Keratinocyte (primary cell): ENCODE measurements around the gene CCDC157. TPM values are rescaled to one million over a fixed set of nuclear protein-coding genes. Genes with fewer than 3 reads are reported as not detected.

Source experiments
- DNase-seq: peaks from one replicate; pipeline ENCODE4 v3.0.0-alpha.2; 2011; ENCODE audit warnings: low read depth, missing footprints, low spot score
- FAIRE-seq: peaks from 2 replicates; lab custom pipeline; 2011; peaks lifted over from hg19 to GRCh38; lab: Jason Lieb, UNC
- H2AFZ ChIP-seq: 2 replicates; pipeline ENCODE4 v1.6.0; 2012; ENCODE audit warnings: low read length, control low read depth, inconsistent platforms; ENCODE audit not compliant: control insufficient read depth
- H3K27ac ChIP-seq: 2 replicates; pipeline ENCODE4 v1.5.1; 2011; ENCODE audit warnings: low read length; ENCODE audit not compliant: control insufficient read depth, insufficient read depth
- H3K27me3 ChIP-seq: 3 replicates; pipeline ENCODE4 v1.6.0; 2011; ENCODE audit warnings: low read length; ENCODE audit not compliant: control insufficient read depth, insufficient read depth; ENCODE audit errors: extremely low read depth
- H3K36me3 ChIP-seq, 2 experiments: 2 replicates in 1 of 2; 3 replicates in 1 of 2; pipeline ENCODE4 v1.5.1; 2011; ENCODE audit warnings: low read length in 2 of 2, mild to moderate bottlenecking in 1 of 2; ENCODE audit not compliant: control insufficient read depth in 2 of 2, insufficient read depth in 2 of 2; ENCODE audit errors: extremely low read depth in 1 of 2
- H3K4me1 ChIP-seq: 3 replicates; pipeline ENCODE4 v1.5.1; 2011; ENCODE audit warnings: low read length; ENCODE audit not compliant: control insufficient read depth, insufficient read depth; ENCODE audit errors: extremely low read depth
- H3K4me2 ChIP-seq: 3 replicates; pipeline ENCODE4 v1.6.0; 2011; ENCODE audit warnings: low read depth, low read length; ENCODE audit not compliant: control insufficient read depth, insufficient read depth; ENCODE audit errors: extremely low read depth
- H3K4me3 ChIP-seq, 3 experiments: fragments of 200-600 bp in 1 of 3; sonication (generic) in 1 of 3; 2 replicates in 2 of 3; 3 replicates in 1 of 3; pipeline ENCODE4 v1.5.1; 2011 to 2016; ENCODE audit warnings: low read length in 3 of 3, mild to moderate bottlenecking in 3 of 3, control low read depth in 2 of 3, inconsistent platforms in 1 of 3, low read depth in 1 of 3, mixed read lengths in 1 of 3, mixed run types in 1 of 3, moderate library complexity in 1 of 3; ENCODE audit not compliant: control insufficient read depth in 2 of 3, insufficient read depth in 2 of 3; ENCODE audit errors: extremely low read depth in 1 of 3
- H3K79me2 ChIP-seq: 2 replicates; pipeline ENCODE4 v1.6.0; 2012; ENCODE audit warnings: low read length; ENCODE audit not compliant: control insufficient read depth, insufficient read depth
- H3K9ac ChIP-seq: 3 replicates; pipeline ENCODE4 v1.6.0; 2011; ENCODE audit warnings: low read length; ENCODE audit not compliant: control insufficient read depth, insufficient read depth; ENCODE audit errors: extremely low read depth
- H3K9me1 ChIP-seq: 3 replicates; pipeline ENCODE4 v1.6.0; 2011; ENCODE audit warnings: low read length; ENCODE audit not compliant: control insufficient read depth, insufficient read depth; ENCODE audit errors: extremely low read depth
- H3K9me3 ChIP-seq: 2 replicates; pipeline ENCODE4 v1.5.1; 2012; ENCODE audit warnings: low read depth, low read length; ENCODE audit not compliant: control insufficient read depth
- H4K20me1 ChIP-seq: 3 replicates; pipeline ENCODE4 v1.6.0; 2011; ENCODE audit warnings: low read length; ENCODE audit not compliant: control insufficient read depth, insufficient read depth; ENCODE audit errors: extremely low read depth
- CTCF ChIP-seq, 3 experiments: IDR thresholded peaks in 1 of 3; conservative IDR thresholded peaks in 1 of 3; optimal IDR thresholded peaks in 1 of 3; 2 replicates in 2 of 3; 3 replicates in 1 of 3; pipeline versions ENCODE3 to v1.5.1; 2011; ENCODE audit warnings: low read length in 3 of 3, mild to moderate bottlenecking in 3 of 3, moderate library complexity in 2 of 3, control low read depth in 1 of 3, inconsistent platforms in 1 of 3; ENCODE audit not compliant: insufficient read depth in 2 of 3; ENCODE audit errors: extremely low read depth in 1 of 3
- EZH2 ChIP-seq: IDR thresholded peaks from one replicate; pipeline ENCODE4 v1.6.1; 2012; ENCODE audit warnings: inconsistent platforms, mild to moderate bottlenecking, low read length, moderate library complexity
- dilution Hi-C: fragments of 300-500 bp; cut with MboI; formaldehyde crosslinking; loops from one replicate; pipeline ENCODE4 v1.7.0; 2020; ENCODE audit warnings: low sequenced_read_pairs; ENCODE audit not compliant: extremely low pct_ligation_motif_present
- polyA plus RNA-seq, 5 experiments: library from polyadenylated mRNA; depleted of rRNA in 3 of 5; stranded (reverse) in 3 of 5; stranded (forward) in 1 of 5; unstranded in 1 of 5; fragments of >200 nt; gene quantifications; 1 replicate in 1 of 5; 2 replicates in 3 of 5; 3 replicates in 1 of 5; pipeline versions ENCODE4 v1.2.1 to v1.2.3, GENCODE V29; 2011 to 2012; ENCODE audit warnings: missing spikeins in 2 of 5, low read depth in 1 of 5, low replicate concordance in 1 of 5

Gene CCDC157
- polyA plus RNA-seq, 1 donor (not counting 4 experiments of a cell fraction or from before 2014, with no cell fraction given) = 1.3 TPM

DNA sequence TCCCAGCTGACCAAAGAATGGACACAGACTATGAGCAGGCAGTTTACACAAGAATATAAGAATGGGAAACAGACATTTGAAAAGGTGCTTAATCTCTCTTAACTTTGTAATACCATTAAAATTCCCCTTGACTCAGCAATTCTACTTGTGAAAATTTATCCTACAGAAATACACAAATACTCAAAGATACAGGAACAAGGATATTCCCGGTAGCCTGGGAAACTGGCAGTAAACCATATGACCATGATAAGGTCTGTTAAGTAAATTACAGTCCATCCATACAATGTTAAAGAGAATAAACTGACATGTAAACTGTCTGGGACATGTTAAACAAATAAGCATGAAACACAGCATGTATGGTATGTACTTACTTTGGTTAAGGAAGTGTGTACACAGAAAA, 60.0 kb downstream of the CCDC157 start:
- FAIRE-seq (no peak), DNase-seq (no peak)
- dilution Hi-C loops = no loop called here
- Histone ChIP-seq H3K27me3 (no peaks in the 10 kb centered on the region), H4K20me1 (no peaks in the 10 kb centered on the region), H3K4me3 (no peak overlapping the region), H3K36me3 (peaks cover 37 to 63% of the 10 kb centered on the region in 2 experiments), H3K9me3 (no peaks in the 10 kb centered on the region), H3K4me1 (peaks cover 48% of the 10 kb centered on the region), H3K79me2 (peaks cover 3% of the 10 kb centered on the region), H3K9ac (no peak overlapping the region), H3K4me2 (no peak overlapping the region), H3K27ac (peak overlapping the region; percentile 6), H3K9me1 (no peaks in the 10 kb centered on the region), H2AFZ (no peak overlapping the region)
- no peak for TF ChIP-seq EZH2
- TF ChIP-seq CTCF (optimal IDR thresholded peaks at IDR 0.05 in 1 of 3, IDR thresholded peaks at IDR 0.05 in 1 of 3, conservative IDR thresholded peaks at IDR 0.05 in 1 of 3; ENCODE audit: extremely low read depth in 1 of 3, insufficient read depth in 2 of 3, low read length in 3 of 3) = no peak

- dilution Hi-C loops = no loop called here
- no peak for DNase-seq
- peak; percentile 73 for FAIRE-seq
- Histone ChIP-seq H3K9me3 (no peaks in the 10 kb centered on the region), H3K79me2 (no peaks in the 10 kb centered on the region), H3K27me3 (no peaks in the 10 kb centered on the region), H3K9me1 (no peaks in the 10 kb centered on the region), H2AFZ (no peak overlapping the region), H3K4me2 (peak overlapping the region; percentile 62), H3K36me3 (peaks cover 25 to 43% of the 10 kb centered on the region in 2 experiments), H3K4me1 (peaks cover 67% of the 10 kb centered on the region), H3K4me3 (no peak overlapping the region), H4K20me1 (no peaks in the 10 kb centered on the region), H3K9ac (no peak overlapping the region), H3K27ac (peak overlapping the region; percentile 56)
- TF ChIP-seq EZH2 (no peak), CTCF (optimal IDR thresholded peaks at IDR 0.05 in 1 of 3, IDR thresholded peaks at IDR 0.05 in 1 of 3, conservative IDR thresholded peaks at IDR 0.05 in 1 of 3; ENCODE audit: extremely low read depth in 1 of 3, insufficient read depth in 2 of 3, low read length in 3 of 3) (no peak)
Measured at GRCh38 chr22:30420347-30421125, 63.7 kb downstream of the CCDC157 start.
